T47D (cell line): ENCODE results near the gene TRIM58.

Experiments
- DNase-seq, 2 experiments: peaks; one replicate each; pipeline versions ENCODE4 v3.0.0 to v3.0.0-alpha.2; 2011 to 2012; ENCODE audit warnings: low read depth in 1 of 2, low spot score in 1 of 2
- JUND ChIP-seq: IDR thresholded peaks from 2 replicates; pipeline ENCODE4 v1.6.1; 2012; ENCODE audit warnings: low read depth
- in situ Hi-C: cut with HindIII; loops from 2 replicates; pipeline ENCODE4 v1.10.0; 2016; ENCODE audit warnings: low sequenced_read_pairs, low pct_unique_long_range_greater_than_20kb

Gene TRIM58

GRCh38 chr1:247849616-247850015 is 7.4 kb upstream of the TRIM58 start:
- in situ Hi-C loops, result no loop called here
- no peak for TF ChIP-seq JUND
- DNase-seq, result no peak

GRCh38 chr1:247854899-247855545 is 2.0 kb upstream of the TRIM58 start:
- TF ChIP-seq JUND, result no peak
- no peak for DNase-seq
- in situ Hi-C loops, result no loop called here

- no peak for DNase-seq
- in situ Hi-C loops, result no loop called here
- TF ChIP-seq JUND, result no peak
Observed at GRCh38 chr1:247855911-247856310, 1.1 kb upstream of the TRIM58 start.

GRCh38 chr1:247857985-247858619 is 1.1 kb downstream of the TRIM58 start:
- DNase-seq, result peak in 1 of 2 experiments; percentile 9
- TF ChIP-seq JUND, result no peak
- in situ Hi-C loops, result no loop called here

- in situ Hi-C loops, result no loop called here
- no peak for TF ChIP-seq JUND
- DNase-seq, result no peak
Observed at GRCh38 chr1:247862756-247863155, 5.8 kb downstream of the TRIM58 start.

GRCh38 chr1:247864644-247865043 is 7.7 kb downstream of the TRIM58 start:
- DNase-seq, result no peak
- in situ Hi-C loops, result no loop called here

GRCh38 chr1:247865416-247865815 is 8.4 kb downstream of the TRIM58 start:
- in situ Hi-C loops, result no loop called here
- TF ChIP-seq JUND, result no peak
- no peak for DNase-seq

More at GRCh38 chr1:247864644-247865043, 7.7 kb downstream of the TRIM58 start:
- no peak for TF ChIP-seq JUND

- in situ Hi-C loops, result no loop called here
- no peak for TF ChIP-seq JUND
- DNase-seq, result peak in 1 of 2 experiments; percentile 24
Observed at GRCh38 chr1:247883346-247883745, 26.4 kb downstream of the TRIM58 start.

GRCh38 chr1:247884797-247885413 is 27.9 kb downstream of the TRIM58 start:
- in situ Hi-C loops, result no loop called here
- no peak for DNase-seq
- TF ChIP-seq JUND, result no peak

- DNase-seq, result no peak
- TF ChIP-seq JUND, result no peak
- in situ Hi-C loops, result no loop called here
Observed at GRCh38 chr1:247895163-247895637, 38.2 kb downstream of the TRIM58 start, which contains the start of gene OR2W3. OR2W3 (plus strand) TSS chr1:247895587; CDS start chr1:247895587, 0 bp downstream.

- in situ Hi-C loops, result no loop called here
- DNase-seq, result no peak
- TF ChIP-seq JUND, result no peak
Observed at GRCh38 chr1:247895976-247896375, 39.0 kb downstream of the TRIM58 start.

GRCh38 chr1:247904122-247904521 is 47.1 kb downstream of the TRIM58 start:
- in situ Hi-C loops, result no loop called here
- DNase-seq, result no peak

GRCh38 chr1:247905181-247905580 is 48.2 kb downstream of the TRIM58 start:
- no peak for DNase-seq
- TF ChIP-seq JUND, result no peak
- in situ Hi-C loops, result no loop called here

More at GRCh38 chr1:247904122-247904521, 47.1 kb downstream of the TRIM58 start:
- TF ChIP-seq JUND, result no peak
